GM21381 (cell line): ENCODE results near the gene SWT1.
A peak's percentile ranks its signal among the peaks of the same experiment; 100 is the strongest.

Experiments
- ATAC-seq: cut with Tn5 transposase; IDR thresholded peaks from one replicate; pipeline ENCODE4 v1.9.1; 2021; ENCODE audit warnings: mild to moderate bottlenecking, moderate library complexity; ENCODE audit not compliant: unreplicated experiment

Gene SWT1, protein sequence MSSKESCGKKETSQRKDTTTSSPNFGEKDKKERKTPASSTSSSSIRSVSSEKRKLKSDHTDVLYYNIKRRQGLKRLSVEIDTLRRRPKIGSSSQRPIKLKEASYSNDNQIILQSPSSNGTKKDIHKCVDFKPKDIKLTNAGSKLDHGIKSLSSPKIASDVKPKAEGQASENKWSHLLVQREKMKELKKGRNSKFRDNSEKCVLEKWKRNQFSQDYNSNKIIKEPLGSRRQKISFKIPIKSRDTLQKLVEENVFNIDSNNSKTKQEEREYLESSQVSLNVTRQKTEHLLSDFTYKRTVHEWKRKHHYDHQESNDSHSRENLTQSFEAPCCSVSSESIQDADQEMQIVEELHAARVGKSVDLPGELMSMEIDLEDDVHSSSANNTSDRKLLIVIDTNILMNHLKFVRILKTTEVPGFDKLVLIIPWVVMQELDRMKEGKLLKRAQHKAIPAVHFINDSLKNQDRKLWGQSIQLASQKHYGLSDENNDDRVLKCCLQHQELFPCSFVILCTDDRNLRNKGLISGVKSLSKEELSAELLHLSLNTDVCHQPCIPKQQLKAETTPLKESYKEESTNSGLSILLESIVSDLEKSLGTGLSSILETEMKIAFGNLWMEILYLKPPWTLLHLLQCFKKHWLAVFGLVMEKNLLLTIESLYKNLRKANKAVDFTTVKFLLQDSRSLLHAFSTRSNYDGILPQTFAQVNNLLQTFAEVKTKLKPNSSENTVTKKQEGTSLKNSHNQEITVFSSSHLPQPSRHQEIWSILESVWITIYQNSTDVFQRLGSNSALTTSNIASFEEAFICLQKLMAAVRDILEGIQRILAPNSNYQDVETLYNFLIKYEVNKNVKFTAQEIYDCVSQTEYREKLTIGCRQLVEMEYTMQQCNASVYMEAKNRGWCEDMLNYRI

DNA sequence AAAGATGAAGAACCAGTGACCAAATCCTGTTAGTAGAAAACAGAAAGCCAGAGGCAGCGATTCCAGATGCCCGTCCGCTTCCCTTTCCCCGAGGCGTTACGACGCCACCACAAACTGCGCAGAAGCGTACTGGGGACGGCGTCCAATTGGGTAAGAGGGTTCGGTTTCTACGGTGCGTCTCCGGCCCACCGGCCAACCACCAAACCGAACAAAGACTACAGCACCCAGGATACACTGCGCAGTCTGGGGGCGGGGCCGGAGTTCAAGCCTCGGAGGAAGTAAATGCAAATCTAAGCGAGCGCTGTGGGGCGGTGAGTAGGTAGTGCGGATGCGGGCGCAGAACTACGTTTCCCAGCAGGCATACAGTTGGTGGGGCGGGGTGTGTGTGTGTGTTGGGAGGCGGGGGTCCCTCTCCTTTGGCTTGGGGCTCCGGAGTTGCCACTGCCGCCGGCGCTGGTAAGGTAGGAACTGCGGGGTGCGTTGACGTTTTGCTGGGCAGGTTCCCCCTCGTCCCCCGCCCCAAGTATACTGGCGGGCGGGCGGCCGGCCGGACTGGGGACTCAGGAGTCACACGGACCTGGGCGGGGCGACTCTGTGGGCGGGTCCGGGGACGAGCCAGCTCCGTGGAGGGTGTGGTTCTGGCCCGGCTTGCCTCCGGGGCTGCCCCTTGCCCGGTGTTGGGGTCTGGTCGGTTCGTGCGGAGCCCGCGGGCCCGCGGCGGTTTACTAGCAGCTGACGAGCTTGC is at the start of gene SWT1, which contains the start of gene TRMT1L:
Gene SWT1, plus strand, starts transcription at position 314 of the 745 bp plus-strand sequence. CDS start 3,675 bp downstream, outside the sequence.
Gene TRMT1L, minus strand, starts transcription at position 100 of the 745 bp plus-strand sequence. CDS start 241 bp downstream, outside the sequence.
- peak; percentile 91 for ATAC-seq

- no peak for ATAC-seq
These were observed 48.6 kb upstream of the SWT1 start for GRCh38 chr1:185108321-185108720.

- ATAC-seq: no peak
These were observed 46.8 kb upstream of the SWT1 start for GRCh38 chr1:185110145-185110544.

- no peak for ATAC-seq
These were observed 45.1 kb upstream of the SWT1 start for GRCh38 chr1:185111873-185112272.

GRCh38 chr1:185112356-185112755 is 44.6 kb upstream of the SWT1 start:
- ATAC-seq: no peak

DNA sequence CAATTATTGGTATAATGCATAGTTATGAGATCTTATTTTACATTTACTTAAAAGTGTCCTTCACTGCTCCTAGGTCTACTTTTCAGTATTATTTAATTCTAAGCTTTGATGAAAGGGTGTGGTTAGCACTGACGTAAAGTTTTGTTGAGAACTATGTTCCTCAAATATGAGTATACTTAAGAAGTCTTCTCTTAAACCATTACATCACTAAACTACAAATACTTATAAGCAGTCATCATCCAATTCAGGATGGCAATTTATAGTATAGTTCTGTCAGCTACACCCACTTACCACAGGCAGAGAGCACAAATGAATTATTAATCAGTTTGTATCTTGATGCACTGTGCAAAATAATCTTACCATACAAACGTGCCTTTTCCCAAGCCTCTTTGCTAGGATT is 27.3 kb upstream of the SWT1 start:
- no peak for ATAC-seq

- no peak for ATAC-seq
These were observed 24.4 kb upstream of the SWT1 start for GRCh38 chr1:185132534-185132933.

DNA sequence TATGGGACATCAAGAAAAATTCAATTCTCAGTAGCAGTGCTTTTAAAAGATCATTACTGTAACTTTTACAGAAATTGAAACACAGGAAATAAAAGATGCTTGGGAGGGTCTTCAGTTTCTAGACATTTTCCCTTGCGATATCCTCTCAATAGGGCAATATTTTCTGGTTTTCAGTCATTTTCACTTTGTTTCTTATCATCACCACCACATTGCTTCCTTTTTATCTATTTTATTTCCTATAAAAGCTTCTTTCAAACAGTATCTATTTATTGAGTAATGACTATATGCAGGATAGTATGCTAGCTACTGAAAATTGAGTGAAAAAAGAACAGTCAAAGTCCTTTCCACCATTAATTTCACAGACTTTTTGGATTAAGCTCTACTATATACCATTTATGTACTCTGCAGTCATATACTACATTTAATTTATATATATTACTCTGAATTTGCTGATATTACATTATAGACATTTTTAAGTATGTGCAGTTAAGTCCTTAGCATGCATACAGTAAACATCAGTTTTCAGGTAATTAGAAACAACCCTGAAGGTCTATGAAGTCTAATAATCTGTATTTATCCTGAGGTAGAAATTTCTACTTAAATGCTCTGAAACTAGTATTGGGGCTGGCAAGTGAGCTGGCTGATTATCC is 18.9 kb upstream of the SWT1 start:
- no peak for ATAC-seq

DNA sequence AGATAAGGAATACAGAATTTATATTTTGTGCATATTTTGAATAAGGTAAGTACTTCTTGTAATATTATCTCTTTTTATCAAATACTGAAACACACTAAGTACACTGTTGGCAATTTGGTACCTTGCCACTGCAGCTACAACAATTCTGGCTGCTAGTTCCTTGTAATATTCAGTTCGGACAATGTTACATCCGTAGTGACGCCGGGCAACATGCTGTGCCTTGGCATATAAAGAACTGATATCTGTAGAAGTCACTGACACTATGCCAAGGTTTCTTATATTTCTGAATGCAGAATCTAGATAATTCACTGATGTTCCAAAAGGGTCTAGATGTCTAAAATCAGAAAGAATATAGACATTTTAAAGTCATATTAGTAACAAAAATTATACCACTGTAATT is 17.7 kb upstream of the SWT1 start:
- no peak for ATAC-seq

DNA sequence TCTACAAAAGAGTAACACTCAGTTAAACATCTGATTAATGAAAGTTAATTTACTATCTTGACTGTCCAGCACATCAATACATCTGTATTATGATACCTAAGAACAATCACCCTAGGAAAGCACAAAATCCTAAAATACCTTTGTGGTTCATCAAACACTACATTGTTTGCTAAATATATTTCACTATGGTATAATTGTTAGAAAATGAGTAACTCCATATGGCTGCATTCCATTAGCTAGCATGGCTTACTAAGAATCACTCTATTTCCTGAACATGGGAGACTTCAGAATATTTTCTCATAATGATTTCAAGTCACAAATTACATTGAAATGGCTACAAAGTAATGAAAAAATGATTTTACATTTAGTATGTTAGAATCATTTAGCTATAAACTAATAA is 12.7 kb upstream of the SWT1 start:
- no peak for ATAC-seq

- ATAC-seq: no peak
These were observed 5.8 kb upstream of the SWT1 start for GRCh38 chr1:185151215-185151614.

DNA sequence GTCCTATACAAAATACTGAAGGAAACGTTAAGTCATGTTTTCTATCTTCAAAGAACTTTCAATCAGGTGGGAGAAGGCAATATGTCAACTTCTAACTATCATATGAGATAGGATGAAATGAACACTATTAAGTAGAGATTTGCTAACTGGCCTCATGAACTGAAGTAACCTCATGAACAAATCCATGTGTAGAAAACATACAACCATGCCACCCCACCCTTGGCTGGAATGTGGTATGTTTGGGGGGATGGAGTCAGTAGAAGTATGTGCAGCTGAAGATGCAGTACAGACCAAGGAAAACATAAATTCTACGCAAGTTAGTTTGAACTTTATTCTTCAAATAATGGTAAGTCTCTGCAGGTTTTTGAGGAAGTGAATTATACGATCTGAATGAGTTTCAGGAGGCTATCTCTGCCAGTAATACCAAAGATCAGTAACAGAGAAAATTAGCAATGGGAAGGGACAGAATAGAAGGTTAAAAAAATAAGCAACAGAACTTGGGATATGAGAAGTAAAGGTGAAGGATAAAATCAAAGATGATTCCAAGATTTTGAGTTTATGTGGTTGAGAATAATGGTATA is 4.7 kb upstream of the SWT1 start:
- no peak for ATAC-seq

DNA sequence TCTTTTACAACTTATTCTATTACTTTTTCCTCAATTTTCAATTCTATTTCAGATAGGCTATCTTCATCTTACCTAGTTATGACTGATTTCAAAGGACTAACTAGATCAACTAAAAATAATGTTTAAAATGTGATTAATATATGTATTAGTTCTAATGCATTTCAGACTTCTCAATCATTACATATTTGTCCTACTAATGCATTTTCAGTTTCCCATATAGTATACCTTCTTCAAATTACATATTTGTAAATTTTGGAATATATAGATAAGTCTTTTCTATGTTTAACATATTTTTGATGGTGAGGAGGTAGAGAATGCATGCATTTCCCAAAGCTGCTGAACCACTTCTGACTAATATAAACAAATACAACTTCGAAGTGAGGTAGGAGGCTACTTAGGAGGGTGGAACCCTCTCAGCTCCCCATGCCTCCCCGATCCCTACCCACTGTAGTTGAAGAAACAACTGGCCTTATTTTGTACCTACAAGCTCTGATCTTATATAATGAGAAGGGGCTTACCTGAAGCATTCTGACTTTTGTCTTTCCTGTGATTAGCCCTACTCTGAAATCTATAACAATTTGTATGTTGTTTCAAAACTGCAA is 2.0 kb upstream of the SWT1 start:
- no peak for ATAC-seq

GRCh38 chr1:185155600-185156287 is 1.2 kb upstream of the SWT1 start:
- no peak for ATAC-seq

DNA sequence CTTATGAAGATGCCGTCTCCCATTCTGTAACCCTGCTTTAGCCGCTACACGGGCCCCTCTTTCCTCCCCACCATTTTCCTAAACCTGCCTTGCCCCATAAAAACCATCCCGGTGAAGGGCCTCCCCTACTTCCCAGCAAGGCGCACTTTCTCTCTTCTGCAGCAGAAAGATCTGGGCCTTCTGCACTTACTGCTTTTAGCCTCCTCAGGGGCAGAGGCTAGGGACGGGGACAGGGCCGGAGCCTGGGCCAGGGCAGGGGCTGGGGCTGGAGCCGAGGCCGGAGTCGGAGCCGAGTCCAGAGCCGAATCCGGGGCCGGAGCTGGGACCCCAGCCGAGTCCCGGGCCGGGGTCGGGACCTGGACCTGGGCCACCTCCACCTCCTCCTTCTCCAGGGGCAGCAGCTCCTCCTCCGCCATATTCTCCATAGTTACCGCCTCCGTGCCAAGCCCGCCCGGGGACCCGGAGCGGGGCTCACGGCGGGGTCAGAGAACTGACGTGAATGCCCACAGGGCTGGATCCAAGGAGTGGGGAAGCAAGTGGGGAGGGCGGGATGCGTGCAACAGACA is 596 bp upstream of the SWT1 start:
- peak; percentile 26 for ATAC-seq

DNA sequence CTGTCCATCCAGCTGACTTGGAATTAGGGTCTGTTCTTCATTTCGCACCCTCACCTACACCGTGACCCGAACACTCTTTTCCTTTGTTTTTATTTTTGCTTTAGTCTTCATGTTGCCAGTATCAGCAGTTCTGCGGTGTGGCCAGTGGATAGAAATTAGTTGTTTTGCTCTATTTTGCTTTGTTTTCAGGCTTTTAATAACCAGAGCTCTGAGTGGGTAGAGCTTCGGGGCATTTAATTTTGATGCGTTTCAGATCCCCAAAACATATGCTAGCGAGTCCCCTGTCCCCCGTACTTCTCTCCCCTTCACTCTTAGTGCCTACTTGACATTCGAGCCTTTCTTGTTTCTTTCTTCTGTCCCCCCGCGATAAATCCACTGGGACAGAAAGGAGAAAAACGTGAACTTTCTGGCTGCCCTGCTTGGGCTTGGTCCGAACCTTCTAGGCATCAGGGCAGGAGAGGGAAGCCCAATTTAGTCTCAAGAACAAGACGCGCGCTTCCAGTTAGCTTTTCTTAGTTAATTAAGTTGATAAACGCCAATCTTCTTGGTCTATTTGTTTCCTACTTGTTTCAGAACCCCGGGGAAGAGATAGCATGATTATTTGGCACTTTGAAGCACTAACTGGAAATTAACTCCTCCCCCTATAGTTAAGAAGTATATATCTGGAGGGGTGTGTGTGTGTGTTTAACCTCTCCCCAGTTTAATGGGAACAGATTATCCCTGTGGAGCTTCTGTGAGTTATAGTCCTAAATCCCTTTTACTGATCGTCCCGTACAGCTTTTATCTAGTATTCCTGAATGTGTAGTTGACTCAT is 839 bp downstream of the SWT1 start:
- ATAC-seq: no peak

DNA sequence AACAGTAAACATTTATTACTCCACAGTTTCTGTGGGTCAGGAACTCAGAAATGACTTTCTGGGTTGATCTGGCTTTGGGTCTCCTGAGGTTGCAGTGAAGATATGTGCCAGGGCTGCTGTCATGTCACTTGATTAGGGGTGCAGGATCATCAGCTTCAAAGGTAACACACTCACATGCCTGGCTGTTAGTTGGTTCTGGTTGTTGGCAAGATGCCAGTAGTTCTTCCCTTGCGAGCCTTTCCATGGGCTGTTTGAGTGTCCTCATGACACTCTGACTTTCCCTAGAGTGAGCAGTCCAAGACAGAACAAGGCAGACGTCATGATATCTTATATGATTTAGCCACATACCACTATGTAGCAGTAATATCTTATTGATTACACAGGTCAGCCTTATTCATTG is 1.8 kb downstream of the SWT1 start:
- no peak for ATAC-seq

DNA sequence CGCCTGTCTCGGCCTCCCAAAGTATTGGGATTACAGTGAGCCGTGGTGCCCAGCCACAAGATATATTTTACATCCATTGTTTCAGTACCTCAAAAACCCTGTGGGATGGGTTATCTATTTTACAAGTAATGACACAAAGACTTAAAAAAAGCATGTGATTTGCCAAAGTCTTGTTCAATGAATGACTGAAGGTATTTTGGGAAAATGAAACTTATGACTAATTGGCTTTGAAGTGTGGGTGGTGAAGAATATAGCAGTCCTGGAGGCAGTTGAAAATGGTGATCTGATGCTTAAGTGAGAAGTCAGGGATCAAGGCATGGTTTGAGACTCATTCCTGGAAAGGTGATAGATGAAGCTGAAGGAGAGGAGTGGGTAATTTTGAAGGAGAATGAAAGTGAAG is 3.0 kb downstream of the SWT1 start:
- no peak for ATAC-seq
